Measurements from ENCODE around the gene PGLYRP2.

Gene PGLYRP2

GRCh38 chr19:15432629-15433518 is 46.4 kb downstream of the PGLYRP2 start (continued):
- TF ChIP-seq SP7 (tag by site-specific recombination; IDR thresholded peaks at IDR 0.05) (peak; percentile 59), ZBTB6 (tag by site-specific recombination; IDR thresholded peaks at IDR 0.05) (peak; percentile 33), ZNF19 (tag by site-specific recombination; IDR thresholded peaks at IDR 0.05; ENCODE audit: low read depth) (no peak), ZBTB10 (tag by site-specific recombination; IDR thresholded peaks at IDR 0.05) (no peak), ZNF138 (tag by site-specific recombination; IDR thresholded peaks at IDR 0.05; ENCODE audit: borderline replicate concordance) (no peak), ZIC2 (tag by site-specific recombination; IDR thresholded peaks at IDR 0.05) (peak; percentile 53), ZSCAN5A (tag by site-specific recombination; IDR thresholded peaks at IDR 0.05) (peak; percentile 71; the same call in 1 of the 2 replicates), ZFP3 (tag by site-specific recombination; IDR thresholded peaks at IDR 0.05; ENCODE audit: low read depth) (no peak), ZNF513 (tag by site-specific recombination; IDR thresholded peaks at IDR 0.05) (no peak), ZNF324 (tag by site-specific recombination; IDR thresholded peaks at IDR 0.05) (0 out of 2 replicates have a peak, but pooled peaks have one; percentile 46), KLF8 (tag by site-specific recombination; IDR thresholded peaks at IDR 0.05) (peak; percentile 93; the same call in 1 of the 2 replicates), ZNF600 (tag by site-specific recombination; IDR thresholded peaks at IDR 0.05) (0 out of 2 replicates have a peak, but pooled peaks have one; percentile 33), ZNF544 (tag by site-specific recombination; IDR thresholded peaks at IDR 0.05) (no peak), ZNF518A (tag by site-specific recombination; conservative IDR thresholded peaks at IDR 0.05; ENCODE audit: low read depth) (peak; percentile 20; the same call in 1 of the 2 replicates), ZFP69B (tag by site-specific recombination; IDR thresholded peaks at IDR 0.05) (peak; percentile 48; the same call in 1 of the 2 replicates), ZNF394 (tag by site-specific recombination; IDR thresholded peaks at IDR 0.05; ENCODE audit: borderline replicate concordance) (0 out of 2 replicates have a peak, but pooled peaks have one; percentile 48), ZNF398 (tag by site-specific recombination; IDR thresholded peaks at IDR 0.05) (peak; percentile 47), KLF16 (tag by site-specific recombination; IDR thresholded peaks at IDR 0.05) (peak; percentile 67), ZNF239 (tag by site-specific recombination; IDR thresholded peaks at IDR 0.05) (no peak), ZNF433 (tag by site-specific recombination; IDR thresholded peaks at IDR 0.05; ENCODE audit: low read depth) (no peak), ZNF121 (tag by site-specific recombination; IDR thresholded peaks at IDR 0.05) (no peak), TCF7L2 (IDR thresholded peaks at IDR 0.05; ENCODE audit: borderline replicate concordance, low read depth, low read length) (no peak)
